PC-9 (cell line): ENCODE data around the gene CAMK2B. TPM values are rescaled to one million over a fixed set of nuclear protein-coding genes. Genes with fewer than 3 reads are reported as not detected.

Experiments used
- BruUV-seq: library from RNA; stranded (reverse); fragments of 400-500 nt; replicated peaks from 2 replicates; lab custom pipeline; 2021; lab: Mats Ljungman, UMichigan
- CTCF ChIA-PET: fragments of 300-600 bp; sonication (Branson Sonifier 250); formaldehyde crosslinking; loops from one replicate; lab custom pipeline; 2022; ENCODE audit warnings: antibody characterized with exemption; lab: Charles Lee
- POLR2A ChIA-PET: fragments of 300-600 bp; sonication (Branson Sonifier 250); formaldehyde crosslinking; loops from one replicate; lab custom pipeline; 2022; ENCODE audit warnings: antibody characterized with exemption; ENCODE audit not compliant: unreplicated experiment; lab: Charles Lee
- DNase-seq, 2 experiments: peaks; one replicate each; pipeline versions ENCODE4 v3.0.0 to v3.0.0-alpha.2; 2015 to 2022; ENCODE audit warnings: mixed read lengths in 1 of 2
- H2AFZ ChIP-seq: fragments of 200-600 bp; sonication (generic); 2 replicates; pipeline ENCODE4 v1.8.1; 2017; ENCODE audit warnings: antibody characterized with exemption
- H3F3A ChIP-seq: fragments of 200-600 bp; sonication (generic); 2 replicates; pipeline ENCODE4 v1.8.1; 2017; ENCODE audit warnings: antibody characterized with exemption, mild to moderate bottlenecking, low read depth; ENCODE audit not compliant: insufficient read depth
- H3K27ac ChIP-seq: fragments of 200-600 bp; sonication (generic); 2 replicates; pipeline ENCODE4 v1.6.1; 2016; ENCODE audit warnings: mixed run types
- H3K27me3 ChIP-seq: fragments of 200-600 bp; sonication (generic); 2 replicates; pipeline ENCODE4 v1.6.1; 2016; ENCODE audit warnings: low read depth, mixed run types; ENCODE audit not compliant: insufficient read depth
- H3K36me3 ChIP-seq: fragments of 200-600 bp; sonication (generic); 2 replicates; pipeline ENCODE4 v1.6.1; 2016; ENCODE audit warnings: low read depth, mixed run types
- H3K4me1 ChIP-seq: fragments of 200-600 bp; sonication (generic); replicated peaks from 2 replicates; pipeline ENCODE4 v1.6.1; 2016; ENCODE audit warnings: mixed run types; ENCODE audit not compliant: insufficient read depth
- H3K4me2 ChIP-seq: fragments of 200-600 bp; sonication (generic); 2 replicates; pipeline ENCODE4 v1.6.1; 2017; ENCODE audit warnings: mixed run types
- H3K4me3 ChIP-seq: fragments of 200-600 bp; sonication (generic); 2 replicates; pipeline ENCODE4 v1.6.1; 2016; ENCODE audit warnings: mixed run types
- H3K79me2 ChIP-seq: fragments of 200-600 bp; sonication (generic); 2 replicates; pipeline ENCODE4 v1.6.1; 2017; ENCODE audit warnings: low read depth, mixed run types
- H3K9me2 ChIP-seq: fragments of 200-600 bp; sonication (generic); 2 replicates; pipeline ENCODE4 v1.8.1; 2017; ENCODE audit warnings: mild to moderate bottlenecking; ENCODE audit not compliant: insufficient read depth
- H3K9me3 ChIP-seq: fragments of 200-600 bp; sonication (generic); 2 replicates; pipeline ENCODE4 v1.8.1; 2016; ENCODE audit warnings: low read depth; ENCODE audit not compliant: insufficient read depth
- H4K20me1 ChIP-seq: fragments of 200-600 bp; sonication (generic); 2 replicates; pipeline ENCODE4 v1.8.1; 2017; ENCODE audit not compliant: insufficient read depth
- EZH2 ChIP-seq: fragments of 200-600 bp; sonication (generic); IDR thresholded peaks from 2 replicates; pipeline ENCODE4 v1.8.0; 2017; ENCODE audit warnings: antibody characterized with exemption, low read depth
- intact Hi-C: fragments of 100-400 bp; cut with micrococcal nuclease; formaldehyde crosslinking; loops from one replicate; pipeline ENCODE4 v1.10.0; 2022; ENCODE audit not compliant: unreplicated experiment
- total RNA-seq: library from RNA; stranded (reverse); gene quantifications from 2 replicates; pipeline ENCODE4 v1.2.3, GENCODE V29; 2021
- TF ChIP-seq, protein P1 (sequence below): fragments of 200-600 bp; sonication (generic); conservative IDR thresholded peaks from 2 replicates; pipeline ENCODE4 v1.6.1; 2017; ENCODE audit warnings: mixed run types, antibody characterized with exemption, mild to moderate bottlenecking, moderate library complexity

CAMK2B gene
- total RNA-seq, 1 experiment from 2014 or later = 0.15 TPM

DNA sequence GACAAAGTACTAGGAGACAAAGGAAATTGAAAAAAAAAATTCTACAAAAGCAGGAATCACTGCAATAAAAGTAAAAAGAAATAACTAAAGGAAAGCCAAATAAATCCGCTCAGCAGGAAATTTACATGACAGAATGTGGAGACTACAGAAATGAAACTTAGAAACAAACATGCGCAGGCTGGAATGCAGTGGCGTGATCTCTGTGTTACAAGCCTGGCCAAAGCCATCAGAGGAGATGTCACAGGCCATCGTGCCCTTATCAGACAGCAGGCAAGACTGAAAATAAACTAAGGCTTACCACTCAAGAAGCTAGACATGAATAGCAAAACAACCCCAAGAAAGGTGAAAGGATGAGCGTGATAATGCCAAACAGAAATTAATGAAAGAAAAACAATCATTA, 6.3 kb upstream of the CAMK2B start:
- Histone ChIP-seq H3K4me1 (no peaks in the 10 kb centered on the region), H3F3A (no peaks in the 10 kb centered on the region), H2AFZ (no peak overlapping the region), H3K79me2 (no peaks in the 10 kb centered on the region), H3K27ac (no peak overlapping the region), H3K36me3 (no peaks in the 10 kb centered on the region), H3K27me3 (peaks cover 18% of the 10 kb centered on the region), H3K9me3 (no peaks in the 10 kb centered on the region), H3K4me3 (no peak overlapping the region), H4K20me1 (no peaks in the 10 kb centered on the region), H3K4me2 (no peak overlapping the region), H3K9me2 (no peaks in the 10 kb centered on the region)
- ChIA-PET POLR2A (no interaction called here), CTCF (no interaction called here)
- DNase-seq = no peak
- BruUV-seq = no TSS peak
- no peak for TF ChIP-seq EZH2
- TF ChIP-seq, protein P1, sequence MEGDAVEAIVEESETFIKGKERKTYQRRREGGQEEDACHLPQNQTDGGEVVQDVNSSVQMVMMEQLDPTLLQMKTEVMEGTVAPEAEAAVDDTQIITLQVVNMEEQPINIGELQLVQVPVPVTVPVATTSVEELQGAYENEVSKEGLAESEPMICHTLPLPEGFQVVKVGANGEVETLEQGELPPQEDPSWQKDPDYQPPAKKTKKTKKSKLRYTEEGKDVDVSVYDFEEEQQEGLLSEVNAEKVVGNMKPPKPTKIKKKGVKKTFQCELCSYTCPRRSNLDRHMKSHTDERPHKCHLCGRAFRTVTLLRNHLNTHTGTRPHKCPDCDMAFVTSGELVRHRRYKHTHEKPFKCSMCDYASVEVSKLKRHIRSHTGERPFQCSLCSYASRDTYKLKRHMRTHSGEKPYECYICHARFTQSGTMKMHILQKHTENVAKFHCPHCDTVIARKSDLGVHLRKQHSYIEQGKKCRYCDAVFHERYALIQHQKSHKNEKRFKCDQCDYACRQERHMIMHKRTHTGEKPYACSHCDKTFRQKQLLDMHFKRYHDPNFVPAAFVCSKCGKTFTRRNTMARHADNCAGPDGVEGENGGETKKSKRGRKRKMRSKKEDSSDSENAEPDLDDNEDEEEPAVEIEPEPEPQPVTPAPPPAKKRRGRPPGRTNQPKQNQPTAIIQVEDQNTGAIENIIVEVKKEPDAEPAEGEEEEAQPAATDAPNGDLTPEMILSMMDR = no peak
- intact Hi-C loops = no loop called here

DNA sequence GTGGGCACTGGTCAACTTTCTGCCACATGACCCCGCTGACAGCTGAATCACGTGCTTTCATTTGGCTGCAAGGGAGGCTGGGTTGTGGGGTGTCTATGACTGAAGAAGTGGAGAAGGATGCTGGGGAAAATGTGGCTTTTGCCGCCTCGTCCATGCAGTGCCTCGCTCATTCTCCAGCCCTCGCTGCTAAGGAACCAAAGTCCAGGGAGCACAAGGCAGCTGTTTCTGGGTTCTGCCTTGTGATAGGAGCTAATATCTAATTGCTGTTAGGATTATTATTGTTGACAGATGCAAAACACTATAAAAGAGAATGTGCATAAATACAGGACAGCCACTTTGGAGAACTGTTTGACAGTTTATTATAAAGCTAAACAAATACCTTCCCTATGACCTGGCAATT, 4.9 kb upstream of the CAMK2B start:
- Histone ChIP-seq H3K4me1 (no peaks in the 10 kb centered on the region), H3K36me3 (no peaks in the 10 kb centered on the region), H3K27ac (no peak overlapping the region), H3K4me3 (no peak overlapping the region), H3K9me3 (no peaks in the 10 kb centered on the region), H3F3A (no peaks in the 10 kb centered on the region), H2AFZ (no peak overlapping the region), H4K20me1 (no peaks in the 10 kb centered on the region), H3K27me3 (peaks cover 21% of the 10 kb centered on the region), H3K79me2 (no peaks in the 10 kb centered on the region), H3K9me2 (no peaks in the 10 kb centered on the region), H3K4me2 (no peak overlapping the region)
- CTCF ChIA-PET = no interaction called here
- TF ChIP-seq, protein P1 = no peak
- TF ChIP-seq EZH2 = no peak
- intact Hi-C loops = no loop called here
- no peak for DNase-seq
- no TSS peak for BruUV-seq
- POLR2A ChIA-PET = no interaction called here

DNA sequence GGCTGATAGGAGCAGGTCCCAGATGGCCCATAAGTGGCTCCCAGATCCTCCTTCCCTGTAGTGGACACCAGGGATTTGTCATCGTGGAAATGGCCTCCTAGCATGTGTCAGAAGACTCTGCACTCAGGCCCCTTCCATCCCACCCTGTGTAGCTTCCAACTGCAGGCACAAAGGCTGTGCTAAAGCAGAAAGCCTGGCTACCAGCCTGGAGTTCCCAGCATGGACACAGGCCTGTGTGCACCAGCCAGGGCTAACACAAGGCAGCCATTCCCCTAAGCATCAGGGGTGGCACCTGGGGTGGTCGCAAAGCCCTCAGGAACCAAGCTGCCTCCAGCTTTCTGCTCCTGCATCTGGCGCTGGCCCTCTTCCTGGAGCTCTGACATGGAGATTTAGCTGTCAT, 4.5 kb upstream of the CAMK2B start:
- TF ChIP-seq EZH2 = no peak
- TF ChIP-seq, protein P1 = no peak
- BruUV-seq = no TSS peak

More for the DNA sequence above, 4.5 kb upstream of the CAMK2B start:
- no peak overlapping the region for H3K4me3 ChIP-seq
- H3F3A ChIP-seq = no peaks in the 10 kb centered on the region
- no peaks in the 10 kb centered on the region for H3K36me3 ChIP-seq
- DNase-seq = no peak
- POLR2A ChIA-PET = no interaction called here
- peaks cover 21% of the 10 kb centered on the region for H3K27me3 ChIP-seq
- H4K20me1 ChIP-seq = no peaks in the 10 kb centered on the region
- CTCF ChIA-PET = no interaction called here
- H3K27ac ChIP-seq = no peak overlapping the region
- H3K9me3 ChIP-seq = no peaks in the 10 kb centered on the region
- H2AFZ ChIP-seq = no peak overlapping the region
- H3K9me2 ChIP-seq = no peaks in the 10 kb centered on the region
- no peak overlapping the region for H3K4me2 ChIP-seq
- H3K79me2 ChIP-seq = no peaks in the 10 kb centered on the region
- H3K4me1 ChIP-seq = no peaks in the 10 kb centered on the region
- intact Hi-C loops = no loop called here
